HEK293 (cell line): ENCODE data around the gene BICD2.

Experiments used
- KLF16 ChIP-seq: fragments of 450-650 bp; formaldehyde crosslinking; IDR thresholded peaks from 2 replicates; pipeline ENCODE4 v1.5.1; 2017; ENCODE audit warnings: missing biosample characterization, missing genetic modification characterization
- YY1 ChIP-seq: fragments of 450-650 bp; formaldehyde crosslinking; IDR thresholded peaks from 2 replicates; pipeline ENCODE4 v1.5.1; 2018; ENCODE audit warnings: missing biosample characterization, missing genetic modification characterization
- ZBTB21 ChIP-seq: fragments of 450-650 bp; formaldehyde crosslinking; IDR thresholded peaks from 2 replicates; pipeline ENCODE4 v1.5.1; 2017; ENCODE audit warnings: missing biosample characterization, missing genetic modification characterization
- ZNF274 ChIP-seq, 2 experiments: fragments of 200-500 bp in 1 of 2; fragments of 450-650 bp in 1 of 2; sonication (Bioruptor generic) in 1 of 2; formaldehyde crosslinking in 1 of 2; IDR thresholded peaks; 2 replicates each; pipeline versions ENCODE4 v1.5.1 to v1.6.1; 2014 to 2016; ENCODE audit warnings: borderline replicate concordance in 1 of 2, inconsistent platforms in 1 of 2, low read length in 1 of 2, missing biosample characterization in 1 of 2, missing genetic modification characterization in 1 of 2
- TF ChIP-seq, protein P1 (sequence below): fragments of 450-650 bp; formaldehyde crosslinking; IDR thresholded peaks from 2 replicates; pipeline ENCODE4 v1.5.1; 2016; ENCODE audit warnings: missing biosample characterization, missing genetic modification characterization

DNA sequence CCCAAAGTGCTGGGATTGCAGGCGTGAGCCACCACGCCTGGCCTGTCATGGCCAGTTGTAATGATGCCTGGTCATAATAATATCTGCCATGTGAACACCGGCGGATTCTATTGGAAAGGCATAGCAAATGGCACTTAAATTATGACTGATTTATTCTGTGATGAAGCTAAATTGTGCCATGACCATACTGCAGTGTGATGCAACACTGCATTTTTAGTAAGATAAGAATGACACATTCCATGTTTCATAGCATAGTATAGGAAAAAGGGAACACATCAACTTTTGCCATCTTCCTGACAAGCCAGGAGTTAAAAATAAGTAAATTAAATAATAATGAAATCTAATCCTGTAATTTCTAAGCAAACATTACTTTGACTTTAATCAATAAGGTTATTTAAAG lies 30.4 kb upstream of the BICD2 start:
- TF ChIP-seq YY1 (no peak), KLF16 (tag by site-specific recombination) (no peak), ZNF274 (IDR thresholded peaks at IDR 0.05; ENCODE audit: low read length) (no peak), ZNF274 (tag by site-specific recombination; IDR thresholded peaks at IDR 0.05; ENCODE audit: borderline replicate concordance) (no peak), ZBTB21 (no peak)
- TF ChIP-seq, protein P1, sequence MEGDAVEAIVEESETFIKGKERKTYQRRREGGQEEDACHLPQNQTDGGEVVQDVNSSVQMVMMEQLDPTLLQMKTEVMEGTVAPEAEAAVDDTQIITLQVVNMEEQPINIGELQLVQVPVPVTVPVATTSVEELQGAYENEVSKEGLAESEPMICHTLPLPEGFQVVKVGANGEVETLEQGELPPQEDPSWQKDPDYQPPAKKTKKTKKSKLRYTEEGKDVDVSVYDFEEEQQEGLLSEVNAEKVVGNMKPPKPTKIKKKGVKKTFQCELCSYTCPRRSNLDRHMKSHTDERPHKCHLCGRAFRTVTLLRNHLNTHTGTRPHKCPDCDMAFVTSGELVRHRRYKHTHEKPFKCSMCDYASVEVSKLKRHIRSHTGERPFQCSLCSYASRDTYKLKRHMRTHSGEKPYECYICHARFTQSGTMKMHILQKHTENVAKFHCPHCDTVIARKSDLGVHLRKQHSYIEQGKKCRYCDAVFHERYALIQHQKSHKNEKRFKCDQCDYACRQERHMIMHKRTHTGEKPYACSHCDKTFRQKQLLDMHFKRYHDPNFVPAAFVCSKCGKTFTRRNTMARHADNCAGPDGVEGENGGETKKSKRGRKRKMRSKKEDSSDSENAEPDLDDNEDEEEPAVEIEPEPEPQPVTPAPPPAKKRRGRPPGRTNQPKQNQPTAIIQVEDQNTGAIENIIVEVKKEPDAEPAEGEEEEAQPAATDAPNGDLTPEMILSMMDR (tag by site-specific recombination) = no peak
